22Rv1 (cell line): Measurements from ENCODE around the gene SHC2.
"Not testable (repeated sequence)": the region's sequence is repeated elsewhere in the genome, so short reads cannot be mapped to it uniquely, and the experiment has no call there.

Experiments
- H3K27ac ChIP-seq: fragments of 450-650 bp; 2 replicates; pipeline ENCODE4 v1.5.1; 2017
- ZFX ChIP-seq: fragments of 450-650 bp; IDR thresholded peaks from 2 replicates; pipeline ENCODE4 v1.6.1; 2017; ENCODE audit warnings: antibody characterized with exemption, borderline replicate concordance
- TF ChIP-seq, protein P1 (sequence below): fragments of 450-650 bp; IDR thresholded peaks from 2 replicates; pipeline ENCODE4 v1.5.1; 2017; ENCODE audit warnings: mild to moderate bottlenecking

Gene SHC2

DNA sequence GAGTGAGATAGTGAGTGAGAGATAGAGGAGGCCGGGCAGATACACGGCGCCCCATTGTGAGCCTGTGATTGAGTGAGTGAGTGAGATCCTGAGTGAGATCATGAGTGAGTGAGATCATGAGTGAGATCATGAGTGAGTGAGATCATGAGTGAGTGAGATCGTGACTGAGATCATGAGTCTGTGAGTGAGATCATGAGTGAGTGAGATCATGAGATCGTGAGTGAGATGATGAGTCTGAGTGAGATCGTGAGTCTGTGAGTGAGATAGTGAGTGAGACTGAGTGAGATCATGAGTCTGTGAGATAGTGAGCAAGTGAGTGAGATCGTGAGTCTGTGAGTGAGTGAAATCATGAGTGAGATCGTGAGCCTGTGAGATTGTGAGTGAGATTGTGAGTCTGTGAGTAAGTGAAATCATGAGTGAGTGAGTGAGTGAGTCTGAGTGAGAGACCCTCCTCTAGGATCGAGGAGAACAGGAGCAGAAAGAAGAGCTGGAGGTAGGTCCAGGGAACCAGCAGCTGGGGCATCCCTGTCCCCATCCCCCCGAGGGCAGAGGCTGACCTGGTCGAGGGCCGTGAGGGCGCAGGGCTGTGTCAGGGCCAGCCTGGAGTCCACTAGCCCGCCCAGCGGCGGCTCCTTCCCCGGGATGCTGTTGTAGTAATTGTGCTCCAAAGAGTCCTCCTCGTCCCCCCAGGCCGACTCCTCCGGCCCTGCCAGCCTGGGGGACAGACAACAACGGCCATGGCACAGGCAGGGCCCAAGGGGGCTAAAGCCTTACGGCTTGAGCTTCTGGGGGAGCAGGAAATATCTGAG, 26.5 kb downstream of the SHC2 start:
- TF ChIP-seq ZFX, result no peak
- TF ChIP-seq, protein P1, sequence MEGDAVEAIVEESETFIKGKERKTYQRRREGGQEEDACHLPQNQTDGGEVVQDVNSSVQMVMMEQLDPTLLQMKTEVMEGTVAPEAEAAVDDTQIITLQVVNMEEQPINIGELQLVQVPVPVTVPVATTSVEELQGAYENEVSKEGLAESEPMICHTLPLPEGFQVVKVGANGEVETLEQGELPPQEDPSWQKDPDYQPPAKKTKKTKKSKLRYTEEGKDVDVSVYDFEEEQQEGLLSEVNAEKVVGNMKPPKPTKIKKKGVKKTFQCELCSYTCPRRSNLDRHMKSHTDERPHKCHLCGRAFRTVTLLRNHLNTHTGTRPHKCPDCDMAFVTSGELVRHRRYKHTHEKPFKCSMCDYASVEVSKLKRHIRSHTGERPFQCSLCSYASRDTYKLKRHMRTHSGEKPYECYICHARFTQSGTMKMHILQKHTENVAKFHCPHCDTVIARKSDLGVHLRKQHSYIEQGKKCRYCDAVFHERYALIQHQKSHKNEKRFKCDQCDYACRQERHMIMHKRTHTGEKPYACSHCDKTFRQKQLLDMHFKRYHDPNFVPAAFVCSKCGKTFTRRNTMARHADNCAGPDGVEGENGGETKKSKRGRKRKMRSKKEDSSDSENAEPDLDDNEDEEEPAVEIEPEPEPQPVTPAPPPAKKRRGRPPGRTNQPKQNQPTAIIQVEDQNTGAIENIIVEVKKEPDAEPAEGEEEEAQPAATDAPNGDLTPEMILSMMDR, result no peak
- no peak overlapping the region for H3K27ac ChIP-seq

DNA sequence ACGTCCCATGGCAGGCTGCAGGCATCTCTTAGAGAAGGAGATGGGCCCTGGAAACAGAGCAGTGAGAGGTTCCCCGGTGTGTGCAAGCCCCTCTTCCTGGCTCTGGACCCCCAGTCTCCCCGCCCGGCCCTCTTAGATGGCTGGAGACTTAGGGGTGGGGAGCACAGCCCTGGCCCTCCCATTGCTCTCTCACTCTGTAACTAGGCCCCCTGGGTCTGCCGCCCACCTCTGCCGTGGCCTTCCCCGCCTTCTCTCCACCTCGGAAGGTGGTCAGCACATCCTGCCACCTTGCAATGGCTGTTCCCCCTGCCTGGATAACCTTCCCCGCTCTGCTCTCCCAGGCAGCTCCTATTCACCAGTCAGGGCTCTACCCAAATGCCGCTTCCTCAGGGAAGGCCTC, 30.1 kb downstream of the SHC2 start:
- no peak overlapping the region for H3K27ac ChIP-seq
- TF ChIP-seq, protein P1, result no peak

DNA sequence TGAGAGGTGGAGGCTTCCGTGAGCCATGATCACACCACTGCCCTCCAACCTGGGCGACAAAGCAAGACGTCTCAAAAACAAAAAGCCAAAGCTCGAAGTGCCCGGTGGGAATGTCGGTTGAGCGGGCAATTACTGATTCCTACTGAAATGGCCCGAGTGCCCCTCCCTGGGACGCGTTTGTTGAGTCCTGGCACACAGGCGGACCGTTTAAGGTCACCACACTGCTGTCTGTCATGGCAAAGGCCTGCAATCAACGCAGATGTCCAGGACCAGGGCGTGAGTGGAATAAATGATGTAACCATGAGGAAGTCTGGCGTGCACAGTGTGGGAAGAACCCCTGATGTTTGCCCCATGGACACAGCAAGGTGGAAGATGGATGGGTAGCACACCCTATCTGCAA, 32.7 kb downstream of the SHC2 start:
- no peak overlapping the region for H3K27ac ChIP-seq
- TF ChIP-seq, protein P1, result no peak
- no peak for TF ChIP-seq ZFX

DNA sequence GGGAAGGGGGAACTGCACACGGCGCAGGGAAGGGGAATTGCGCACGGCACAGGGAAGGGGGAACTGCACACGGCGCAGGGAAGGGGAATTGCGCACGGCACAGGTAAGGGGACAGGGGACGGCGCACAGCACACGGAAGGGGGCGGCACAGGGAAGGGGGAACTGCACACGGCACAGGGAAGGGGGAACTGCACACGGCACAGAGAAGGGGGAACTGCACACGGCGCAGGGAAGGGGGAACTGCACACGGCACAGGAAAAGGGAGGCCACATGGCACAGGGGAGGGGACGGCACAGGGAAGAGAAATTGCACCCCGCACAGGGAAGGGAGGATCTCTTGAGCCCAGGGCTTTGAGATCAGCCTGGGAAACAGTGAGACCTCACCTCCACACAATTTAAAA, 33.2 kb downstream of the SHC2 start:
- not testable (repeated sequence) for H3K27ac ChIP-seq

DNA sequence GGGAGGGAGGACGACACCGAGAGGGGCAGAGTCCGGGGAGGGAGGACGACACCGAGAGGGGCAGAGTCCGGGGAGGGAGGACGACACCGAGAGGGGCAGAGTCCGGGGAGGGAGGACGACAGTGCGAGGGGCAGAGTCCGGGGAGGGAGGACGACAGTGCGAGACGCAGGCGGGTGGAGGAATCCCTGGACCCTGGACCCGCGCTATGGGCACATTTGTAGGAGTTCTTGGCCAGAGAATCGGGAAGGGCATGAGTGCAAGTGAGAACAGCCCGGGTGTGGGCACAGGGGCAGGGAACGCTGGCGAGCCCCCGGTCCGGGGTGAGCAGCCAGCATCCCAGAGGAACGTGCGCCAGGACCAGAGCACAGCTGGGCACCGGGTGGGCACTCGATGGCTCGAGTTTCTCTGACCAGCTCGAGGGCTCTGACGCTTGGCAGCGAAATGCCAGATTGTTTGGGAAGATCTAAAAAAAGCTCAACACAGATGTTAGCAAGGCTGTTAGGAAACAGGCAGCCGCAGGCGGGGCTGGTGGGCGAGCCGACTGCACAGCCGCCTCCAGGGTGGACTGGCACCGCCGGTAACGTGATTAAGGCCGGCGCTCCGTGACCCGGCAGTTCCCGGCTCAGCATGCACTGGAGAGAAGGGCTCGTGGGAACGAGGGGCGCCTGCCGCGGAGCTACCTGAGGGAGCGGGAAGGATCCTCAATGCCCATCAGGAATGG, 33.9 kb downstream of the SHC2 start:
- TF ChIP-seq, protein P1, result no peak
- TF ChIP-seq ZFX, result no peak
- no peak overlapping the region for H3K27ac ChIP-seq

DNA sequence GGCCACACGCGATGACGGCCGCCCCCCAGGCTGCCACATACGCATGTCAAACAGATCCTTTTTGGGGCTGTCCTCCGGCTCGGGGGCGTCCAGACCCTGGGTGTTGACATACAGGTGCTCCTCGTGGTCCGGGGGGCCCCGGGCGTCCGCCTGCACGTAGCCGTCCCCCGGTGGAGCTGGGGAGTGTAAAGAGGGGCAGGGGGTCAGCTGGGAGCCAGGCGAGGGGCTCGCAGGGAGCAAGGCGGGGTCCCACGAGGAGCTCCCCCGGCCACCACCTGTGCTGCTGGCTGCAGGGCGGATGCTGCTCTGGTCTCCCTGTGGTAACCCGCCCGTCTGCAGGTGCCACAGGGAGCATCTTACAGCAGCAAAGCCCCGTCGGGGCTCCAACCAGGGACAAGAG, 35.8 kb downstream of the SHC2 start:
- no peak overlapping the region for H3K27ac ChIP-seq
- TF ChIP-seq, protein P1, result no peak
- no peak for TF ChIP-seq ZFX

DNA sequence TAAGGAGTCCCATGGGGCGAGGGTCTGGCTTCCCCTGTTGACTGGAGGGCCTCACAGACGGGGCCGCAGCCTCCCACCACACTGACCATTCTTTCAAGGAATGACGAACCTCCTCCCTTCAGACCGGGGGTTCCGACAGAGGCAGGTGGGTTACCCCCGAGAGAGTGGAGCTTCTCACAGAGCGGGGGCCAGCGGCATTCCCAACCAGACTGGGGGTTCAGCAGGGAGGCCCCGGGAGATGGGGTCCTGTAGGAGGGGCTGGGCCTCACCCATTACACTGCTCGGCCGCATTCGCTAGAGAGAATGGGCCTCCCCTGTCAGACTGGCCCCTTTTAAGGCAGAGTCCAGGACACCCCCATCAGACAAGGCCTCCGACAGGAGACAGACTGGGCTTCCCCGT, 36.3 kb downstream of the SHC2 start:
- no peak overlapping the region for H3K27ac ChIP-seq
- no peak for TF ChIP-seq ZFX
- TF ChIP-seq, protein P1, result no peak
